Pancreas (tissue), 10 donors: ENCODE measurements around the gene NBEAL1. TPM values are rescaled to one million over a fixed set of nuclear protein-coding genes. Genes with fewer than 3 reads are reported as not detected.
"Not testable (repeated sequence)": the region's sequence is repeated elsewhere in the genome, so short reads cannot be mapped to it uniquely, and the experiment has no call there.

ENCODE experiments used
- ATAC-seq, 4 donors: fragments of 200-7000 bp; cut with Tn5 transposase; one replicate each; pipeline versions ENCODE4 v1.8.0 to v1.9.1; 2020; ENCODE audit warnings: mild to moderate bottlenecking in 4 of 4, moderate library complexity in 4 of 4
- DNase-seq, 6 donors: peaks; one replicate each; pipeline ENCODE4 v3.0.0-alpha.2; 2020
- FAIRE-seq: peaks from 2 replicates; lab custom pipeline; 2012; peaks lifted over from hg19 to GRCh38; lab: Jason Lieb, UNC
- H3K27ac ChIP-seq, 4 donors: fragments of 200-600 bp; sonication (generic); 1 replicate in 3 of 4; 2 replicates in 1 of 4; pipeline versions ENCODE4 v1.5.0 to v1.8.0; 2020
- H3K27me3 ChIP-seq, 4 donors: fragments of 200-600 bp; one replicate each; pipeline ENCODE4 v1.8.0; 2021
- H3K36me3 ChIP-seq, 3 donors: fragments of 200-600 bp; sonication (generic) in 1 of 3; one replicate each; pipeline versions ENCODE4 v1.5.0 to v1.8.0; 2020 to 2021
- H3K4me1 ChIP-seq, 3 donors: fragments of 200-600 bp; one replicate each; pipeline ENCODE4 v1.8.0; 2021
- H3K4me3 ChIP-seq, 4 donors: fragments of 200-600 bp; sonication (generic) in 2 of 4; one replicate each; pipeline versions ENCODE4 v1.5.0 to v1.8.0; 2020 to 2021
- H3K9me3 ChIP-seq, 4 donors: fragments of 200-600 bp; one replicate each; pipeline ENCODE4 v1.8.0; 2021
- WGBS, 2 donors: extraction: QIAGEN DNeasy Blood & Tissue Kit; methylation state at CpG; one replicate each; pipeline ENCODE4 v1.1.7; 2013; 5-methylcytosine and 5-hydroxymethylcytosine counted together
- intact Hi-C, 3 donors: fragments of 100-400 bp; cut with DNase I; formaldehyde crosslinking; loops; one replicate each; pipeline versions ENCODE4 v1.11.1 to v1.14.2; 2022
- polyA plus RNA-seq, 2 donors: library from polyadenylated mRNA; stranded (reverse); fragments of 200-250 nt; gene quantifications; one replicate each; pipeline ENCODE4 v1.2.3, GENCODE V29; 2013
- total RNA-seq, 6 donors: library from RNA; stranded (reverse); fragmentation: NEBNext Ultra II Directional in 4 of 6; extraction: Animal tissue kit (Norgen Biotek cat#: 25700) in 4 of 6; gene quantifications; one replicate each; pipeline versions ENCODE4 v1.2.1 to v1.2.4, GENCODE V29; 2021 to 2023
- TF ChIP-seq, protein P1 (sequence below), 4 donors: fragments of 200-600 bp; sonication (generic) in 3 of 4; IDR thresholded peaks; one replicate each; pipeline versions ENCODE4 v1.5.0 to v1.8.0; 2021; ENCODE audit warnings: antibody characterized with exemption in 4 of 4
- donor health status: healthy with polysubstance abuse.
- donor health status: DM: no; HTN: no; CAD: no; lungs with moderate emphysema.
- donor health status: DM: no; HTN: no; CAD: no.
- donor health status: control.
- donor health status: control.
- donor health status: Bipolar disorder and iron deficiency.
- donor health status: DM: yes; HTN: yes; CAD: no.
- donor health status: DM: no; HTN: no; CAD: no.
- donor health status: DM: no; HTN: no; CAD: no.
- donor health status: DM: yes; HTN: yes; CAD: no.

The NBEAL1 gene
- total and polyA plus RNA-seq, 8 donors, result 4.0 to 27.2 (median 14.5) TPM

DNA sequence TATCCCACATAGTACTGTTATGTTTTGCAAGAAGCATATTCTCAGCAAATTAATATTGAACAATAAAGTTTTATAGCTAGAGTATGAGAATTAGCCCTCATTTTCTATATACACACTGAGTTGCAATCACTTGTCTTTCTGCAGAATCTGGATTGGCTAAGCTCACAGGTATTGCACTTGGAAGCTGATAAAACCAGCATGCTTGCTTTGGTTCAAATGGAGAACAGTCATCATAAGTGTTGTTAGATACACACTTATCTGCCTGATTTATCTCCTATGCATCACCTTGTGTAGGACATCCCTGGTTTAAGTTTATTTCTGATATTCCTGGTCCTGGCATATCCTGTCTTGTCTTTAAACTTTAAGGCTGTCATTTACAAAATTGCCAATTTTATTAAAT lies 186.2 kb downstream of the NBEAL1 start:
- intact Hi-C loops, result no loop called here
- Histone ChIP-seq H3K27me3 (no peaks in the 10 kb centered on the region), H3K4me1 (no peaks in the 10 kb centered on the region), H3K4me3 (no peak overlapping the region), H3K27ac (no peak overlapping the region), H3K9me3 (no peaks in the 10 kb centered on the region), H3K36me3 (peaks cover 0 to 23% (median 6%) of the 10 kb centered on the region in 3 donors)
- TF ChIP-seq, protein P1, sequence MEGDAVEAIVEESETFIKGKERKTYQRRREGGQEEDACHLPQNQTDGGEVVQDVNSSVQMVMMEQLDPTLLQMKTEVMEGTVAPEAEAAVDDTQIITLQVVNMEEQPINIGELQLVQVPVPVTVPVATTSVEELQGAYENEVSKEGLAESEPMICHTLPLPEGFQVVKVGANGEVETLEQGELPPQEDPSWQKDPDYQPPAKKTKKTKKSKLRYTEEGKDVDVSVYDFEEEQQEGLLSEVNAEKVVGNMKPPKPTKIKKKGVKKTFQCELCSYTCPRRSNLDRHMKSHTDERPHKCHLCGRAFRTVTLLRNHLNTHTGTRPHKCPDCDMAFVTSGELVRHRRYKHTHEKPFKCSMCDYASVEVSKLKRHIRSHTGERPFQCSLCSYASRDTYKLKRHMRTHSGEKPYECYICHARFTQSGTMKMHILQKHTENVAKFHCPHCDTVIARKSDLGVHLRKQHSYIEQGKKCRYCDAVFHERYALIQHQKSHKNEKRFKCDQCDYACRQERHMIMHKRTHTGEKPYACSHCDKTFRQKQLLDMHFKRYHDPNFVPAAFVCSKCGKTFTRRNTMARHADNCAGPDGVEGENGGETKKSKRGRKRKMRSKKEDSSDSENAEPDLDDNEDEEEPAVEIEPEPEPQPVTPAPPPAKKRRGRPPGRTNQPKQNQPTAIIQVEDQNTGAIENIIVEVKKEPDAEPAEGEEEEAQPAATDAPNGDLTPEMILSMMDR (IDR thresholded peaks at IDR 0.05), result no peak
- FAIRE-seq (no peak), ATAC-seq (no peak), DNase-seq (no peak)

DNA sequence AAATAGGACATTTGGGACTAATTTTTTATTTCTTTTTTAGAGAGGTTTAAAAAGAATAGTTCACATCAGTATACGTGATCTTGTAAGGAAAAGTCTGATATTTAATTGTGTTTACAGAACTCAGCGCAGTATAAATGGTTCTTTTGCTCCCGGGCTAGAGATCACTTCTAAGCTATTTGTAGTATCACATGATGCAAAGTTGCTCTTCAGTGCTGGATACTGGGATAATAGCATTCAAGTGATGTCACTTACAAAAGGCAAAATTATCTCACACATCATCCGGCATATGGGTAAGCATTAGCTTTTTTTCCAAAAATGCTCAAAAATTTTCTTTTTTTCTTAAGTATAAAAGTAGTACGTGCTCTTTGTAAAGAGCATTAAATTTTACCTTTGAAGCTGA lies 186.8 kb downstream of the NBEAL1 start:
- peaks cover 0 to 23% (median 6%) of the 10 kb centered on the region in 3 donors for H3K36me3 ChIP-seq
- no peaks in the 10 kb centered on the region for H3K9me3 ChIP-seq
- H3K4me1 ChIP-seq, result no peaks in the 10 kb centered on the region
- H3K27ac ChIP-seq, result no peak overlapping the region
- no peak for DNase-seq
- FAIRE-seq, result peak; percentile 9
- no peak for ATAC-seq
- intact Hi-C loops, result no loop called here
- 91 to 94% methylated on average over 5 of the region's 5 CpGs for WGBS, 2 donors
- H3K4me3 ChIP-seq, result no peak overlapping the region
- TF ChIP-seq, protein P1 (IDR thresholded peaks at IDR 0.05), result no peak
- no peaks in the 10 kb centered on the region for H3K27me3 ChIP-seq

DNA sequence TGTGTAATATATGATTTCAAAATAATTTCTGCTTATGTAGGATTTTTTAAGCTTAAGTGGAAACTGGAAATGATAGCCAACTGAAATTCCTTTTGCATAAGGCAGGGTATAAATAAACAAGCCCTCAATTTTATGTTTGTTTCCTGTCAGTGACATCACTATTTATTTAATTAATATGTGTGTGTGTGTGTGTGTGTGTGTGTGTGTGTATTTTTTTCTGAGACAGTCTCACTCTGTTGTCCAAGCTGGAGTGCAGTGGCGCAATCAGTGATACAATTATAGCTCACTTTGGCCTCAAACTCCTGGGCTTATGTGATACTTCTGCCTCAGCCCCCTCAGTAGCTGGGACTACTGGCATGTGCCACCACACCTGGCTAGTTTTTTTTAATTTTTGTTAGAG lies 194.9 kb downstream of the NBEAL1 start:
- no peak for DNase-seq
- ATAC-seq, result no peak
- intact Hi-C loops, result no loop called here
- peaks cover 0 to 18% (median 0%) of the 10 kb centered on the region in 3 donors for H3K36me3 ChIP-seq
- H3K27me3 ChIP-seq, result no peaks in the 10 kb centered on the region
- TF ChIP-seq, protein P1 (IDR thresholded peaks at IDR 0.05), result no peak
- H3K4me3 ChIP-seq, result no peak overlapping the region
- H3K9me3 ChIP-seq, result no peaks in the 10 kb centered on the region
- no peaks in the 10 kb centered on the region for H3K4me1 ChIP-seq
- 94 to 100% methylated on average over 1 of the region's 1 CpG for WGBS, 2 donors
- H3K27ac ChIP-seq, result no peak overlapping the region
- no peak for FAIRE-seq

DNA sequence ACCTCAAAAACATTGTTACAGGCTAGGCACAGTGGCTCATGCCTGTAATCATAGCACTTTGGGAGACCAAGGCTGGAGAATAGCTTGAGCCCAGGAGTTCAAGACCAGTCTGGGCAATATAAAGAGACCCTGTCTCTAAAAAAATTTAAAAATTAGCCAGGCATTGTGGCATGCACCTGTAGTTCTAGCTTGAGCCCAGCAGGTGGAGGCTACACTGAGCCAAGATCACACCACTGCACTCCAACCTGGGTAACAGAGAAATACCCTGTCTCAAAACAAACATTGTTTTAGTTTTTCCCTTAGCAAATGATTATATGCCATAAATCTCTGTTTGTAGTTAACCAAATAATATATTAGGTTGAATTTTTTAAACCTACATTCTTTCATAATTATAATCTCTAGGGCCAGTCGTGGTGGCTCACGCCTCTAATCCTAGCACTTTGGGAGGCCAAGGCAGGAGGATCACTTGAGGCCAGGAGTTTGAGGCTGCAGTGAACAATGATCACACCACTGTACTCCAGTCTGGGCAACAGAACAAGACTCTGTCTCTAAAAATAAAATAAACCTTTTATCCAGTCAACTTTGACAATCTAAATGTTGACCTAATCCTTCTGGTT lies 210.9 kb downstream of the NBEAL1 start:
- Histone ChIP-seq H3K4me3 (no peak overlapping the region), H3K9me3 (no peaks in the 10 kb centered on the region), H3K27me3 (no peaks in the 10 kb centered on the region), H3K4me1 (peaks cover 0 to 9% (median 7%) of the 10 kb centered on the region in 3 donors), H3K27ac (no peak overlapping the region), H3K36me3 (no peaks in the 10 kb centered on the region)
- FAIRE-seq (no peak), ATAC-seq (peak; percentile 67 to 87 (median 82)), DNase-seq (peak in 1 of 6 donors; percentile 25)
- WGBS, 2 donors, result 91 to 93% methylated on average over 2 of the region's 2 CpGs
- TF ChIP-seq, protein P1 (IDR thresholded peaks at IDR 0.05), result peak; percentile 29 to 54 (median 42)
- intact Hi-C loops, result no loop called here

DNA sequence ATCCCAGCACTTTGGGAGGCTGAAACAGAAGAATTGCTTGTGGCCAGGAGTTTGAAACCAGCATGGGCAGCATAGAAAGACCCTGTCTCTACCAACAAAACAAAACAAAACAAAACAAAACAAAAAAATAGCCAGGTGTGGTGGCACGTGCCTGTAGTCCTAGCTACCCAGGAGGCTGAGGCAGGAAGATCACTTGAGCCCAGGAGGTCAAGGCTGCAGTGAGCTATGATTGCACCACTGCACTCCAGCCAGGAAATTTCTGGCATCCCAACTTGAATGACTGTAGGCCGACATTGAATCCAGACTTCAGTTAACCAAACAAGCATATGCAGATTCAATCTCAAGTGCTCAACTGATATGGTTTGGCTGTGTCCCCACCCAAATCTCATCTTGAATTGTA lies 215.0 kb downstream of the NBEAL1 start:
- H3K27ac ChIP-seq, H3K4me3 ChIP-seq, intact Hi-C loops, H3K36me3 ChIP-seq, H3K9me3 ChIP-seq, H3K4me1 ChIP-seq, DNase-seq, H3K27me3 ChIP-seq, FAIRE-seq, ATAC-seq: not testable (repeated sequence)
- 55 to 65% methylated on average over 2 of the region's 2 CpGs for WGBS, 2 donors
